Smooth muscle cell of the brain vasculature (primary cell): ENCODE results near the gene LGI4.

Experiments used
- DNase-seq: peaks from one replicate; pipeline ENCODE4 v3.0.0-alpha.2; 2012; ENCODE audit warnings: low read depth, low spot score

The LGI4 gene

GRCh38 chr19:35123573-35123972 is 11.3 kb downstream of the LGI4 start:
- DNase-seq: no peak

- DNase-seq: no peak
Observed at GRCh38 chr19:35122687-35123551, 11.9 kb downstream of the LGI4 start.

GRCh38 chr19:35120898-35121297 is 14.0 kb downstream of the LGI4 start:
- no peak for DNase-seq

- peak; percentile 52 for DNase-seq
Observed at GRCh38 chr19:35120492-35120891, 14.4 kb downstream of the LGI4 start.

GRCh38 chr19:35119578-35120155 is 15.2 kb downstream of the LGI4 start:
- no peak for DNase-seq

- no peak for DNase-seq
Observed at GRCh38 chr19:35119091-35119490, 15.8 kb downstream of the LGI4 start.

- no peak for DNase-seq
Observed at GRCh38 chr19:35118268-35119020, 16.4 kb downstream of the LGI4 start.

GRCh38 chr19:35117799-35118198 is 17.1 kb downstream of the LGI4 start:
- DNase-seq: no peak

GRCh38 chr19:35117116-35117515 is 17.7 kb downstream of the LGI4 start:
- DNase-seq: no peak

GRCh38 chr19:35116072-35116801 is 18.6 kb downstream of the LGI4 start:
- no peak for DNase-seq

- no peak for DNase-seq
Observed at GRCh38 chr19:35115177-35115951, 19.5 kb downstream of the LGI4 start, which contains the start of gene FXYD3. TSS of gene FXYD3 (plus strand) at chr19:35115823. CDS start at chr19:35119377, 3,554 bp downstream.

GRCh38 chr19:35114353-35115176 is 20.3 kb downstream of the LGI4 start:
- DNase-seq: peak; percentile 31

- DNase-seq: no peak
Observed at GRCh38 chr19:35112995-35113688, 21.7 kb downstream of the LGI4 start.

- no peak for DNase-seq
Observed at GRCh38 chr19:35110974-35111373, 23.9 kb downstream of the LGI4 start.

- no peak for DNase-seq
Observed at GRCh38 chr19:35109395-35110112, 25.3 kb downstream of the LGI4 start.

GRCh38 chr19:35108730-35109129 is 26.1 kb downstream of the LGI4 start:
- no peak for DNase-seq

GRCh38 chr19:35107545-35107944 is 27.3 kb downstream of the LGI4 start:
- DNase-seq: no peak

- DNase-seq: no peak
Observed at GRCh38 chr19:35106898-35107541, 27.8 kb downstream of the LGI4 start.
